ENCODE measurements around the gene IRF7.

The IRF7 gene

DNA sequence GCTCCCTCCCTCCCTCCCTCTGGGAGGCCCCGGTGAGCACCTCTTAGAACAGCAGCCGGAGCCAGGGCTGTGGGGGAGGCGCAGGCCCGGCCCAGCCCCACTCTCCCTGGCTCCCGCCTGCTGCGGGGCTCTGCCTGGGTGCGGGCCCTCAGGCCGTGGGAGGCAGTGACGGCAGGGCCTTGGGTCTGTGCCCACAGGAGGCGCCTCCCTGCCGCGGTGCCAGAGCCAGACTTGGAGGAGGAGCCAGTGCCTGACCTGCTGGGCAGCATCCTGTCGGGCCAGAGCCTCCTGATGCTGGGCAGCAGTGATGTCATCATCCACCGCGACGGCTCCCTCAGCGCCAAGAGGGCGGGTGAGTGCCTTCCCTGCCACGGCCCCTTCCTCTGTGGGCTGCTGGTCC lies 9.5 kb downstream of the IRF7 start:
- no peak for DNase-seq

DNA sequence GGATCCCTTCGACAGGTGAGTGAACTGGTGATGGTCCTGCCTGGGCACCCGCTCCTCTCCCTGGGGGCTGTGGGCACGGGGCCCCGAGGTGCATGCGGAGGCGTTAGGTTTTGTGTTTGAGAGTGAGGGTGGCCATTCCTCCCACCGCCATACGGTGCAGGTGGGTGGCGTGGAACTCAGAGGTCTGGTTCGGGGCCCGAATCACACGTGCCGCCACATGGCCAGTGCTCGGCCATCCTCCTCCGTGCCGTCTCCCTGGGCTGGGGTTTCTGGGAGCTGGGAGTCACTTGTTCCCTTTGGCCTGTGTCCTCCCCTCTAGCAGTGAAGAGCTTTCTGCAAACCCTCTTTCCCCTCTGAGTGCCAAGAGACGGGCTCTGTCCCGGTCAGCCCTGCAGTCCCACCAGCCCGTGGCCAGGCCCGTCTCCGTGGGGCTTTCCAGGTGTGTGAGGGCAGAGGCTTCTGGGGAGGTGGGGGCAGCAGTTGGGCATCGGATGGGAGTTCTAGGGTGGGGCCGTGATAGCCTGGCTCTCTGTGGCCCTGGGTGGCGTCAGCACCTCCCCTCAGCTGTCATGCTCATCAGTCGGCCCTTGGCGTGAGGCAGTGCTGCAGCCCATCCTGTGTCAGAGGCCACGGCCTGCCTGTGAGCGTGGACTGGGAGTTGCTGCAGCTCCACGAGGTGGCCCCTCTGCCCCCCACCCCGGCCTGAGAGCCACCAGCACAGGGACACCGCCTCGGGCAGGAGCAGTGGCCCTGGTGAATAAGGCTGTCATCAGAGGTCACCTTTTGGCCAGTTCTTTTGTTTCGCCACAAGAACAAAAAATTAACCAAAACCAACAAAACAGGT lies 10.2 kb downstream of the IRF7 start:
- DNase-seq = no peak

DNA sequence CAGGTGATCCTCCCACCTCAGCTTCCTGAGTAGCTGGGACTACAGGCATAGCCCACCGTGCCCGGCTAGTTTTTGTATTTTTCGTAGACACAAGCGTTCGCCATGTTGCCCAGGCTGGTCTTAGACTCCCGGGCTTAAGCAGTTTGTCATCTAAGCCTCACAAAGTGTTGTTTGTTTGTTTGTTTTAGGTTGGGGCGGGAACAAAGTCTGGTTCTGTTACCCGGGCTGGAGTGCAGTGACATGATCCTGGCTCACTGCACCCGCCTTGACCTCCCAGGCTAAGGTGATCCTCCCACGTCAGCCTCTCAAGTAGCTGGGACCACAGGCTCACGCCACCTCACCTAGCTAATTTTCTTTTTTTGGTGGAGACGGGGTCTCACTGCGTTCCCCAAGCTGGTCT lies 12.6 kb downstream of the IRF7 start:
- DNase-seq = no peak

DNA sequence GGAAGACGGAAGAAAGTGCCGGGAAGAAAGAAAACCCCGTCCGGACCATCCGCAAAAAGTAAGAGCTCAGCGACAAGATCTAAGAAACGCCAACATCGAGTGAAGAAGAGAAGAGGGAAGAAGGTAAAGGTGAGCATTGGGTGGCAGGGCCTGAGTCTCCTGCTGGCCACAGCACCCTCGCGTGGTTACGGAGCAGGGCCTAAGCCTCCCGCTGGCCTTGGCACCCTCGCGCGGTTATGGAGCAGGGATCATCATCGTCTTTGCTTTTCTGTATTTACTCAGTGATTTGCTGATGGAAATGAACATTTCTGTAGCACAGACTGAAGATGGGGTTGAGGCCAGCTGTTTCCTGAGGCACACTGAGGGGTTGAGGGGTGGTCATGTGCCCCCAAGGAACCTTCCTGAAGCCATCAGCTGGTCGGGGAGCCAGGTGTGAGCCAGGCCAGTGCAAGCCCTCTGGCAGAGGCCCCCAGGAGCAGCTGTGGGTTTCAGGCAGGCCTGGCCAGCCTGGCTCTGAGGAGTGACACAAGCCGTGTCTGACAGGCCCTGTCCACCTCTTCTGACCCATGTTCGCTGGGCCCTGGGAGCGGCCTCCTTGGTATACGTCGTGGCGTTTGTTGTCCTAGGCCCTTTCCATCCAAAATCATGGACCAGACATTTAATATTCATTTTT lies 14.0 kb downstream of the IRF7 start:
- DNase-seq = no peak

DNA sequence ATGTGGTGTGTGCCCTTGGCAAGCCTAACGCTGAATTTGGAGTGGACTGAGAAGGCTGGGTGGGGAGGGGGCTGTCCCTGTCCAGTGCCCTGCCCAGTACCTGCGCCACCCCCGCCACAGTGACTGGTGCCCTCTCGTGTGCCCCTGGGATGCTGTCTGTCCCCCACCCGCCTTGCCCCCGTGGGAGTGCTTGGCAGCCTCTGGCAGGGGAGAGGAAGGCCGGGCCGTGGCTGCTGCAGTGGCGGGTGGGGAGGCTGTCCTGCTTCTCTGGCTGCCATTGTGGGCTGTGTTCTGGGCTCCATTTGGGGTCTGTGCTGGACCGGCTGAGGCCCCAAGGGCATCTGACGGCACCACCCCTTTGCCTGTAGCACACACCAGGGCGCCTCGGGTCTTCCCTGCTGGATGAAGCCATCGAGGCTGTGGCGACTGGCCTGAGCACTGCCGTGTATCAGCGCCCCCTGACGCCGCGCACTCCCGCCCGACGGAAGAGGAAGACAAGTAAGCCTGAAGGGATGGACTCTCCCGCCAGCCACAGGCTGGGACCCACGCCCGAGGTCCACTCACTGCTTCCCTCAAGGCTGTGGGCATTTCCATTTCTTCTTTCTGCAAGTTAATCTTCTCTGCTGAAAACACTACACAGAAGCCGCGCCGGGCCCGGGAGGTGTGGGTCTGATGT lies 17.6 kb downstream of the IRF7 start:
- no peak for DNase-seq

DNA sequence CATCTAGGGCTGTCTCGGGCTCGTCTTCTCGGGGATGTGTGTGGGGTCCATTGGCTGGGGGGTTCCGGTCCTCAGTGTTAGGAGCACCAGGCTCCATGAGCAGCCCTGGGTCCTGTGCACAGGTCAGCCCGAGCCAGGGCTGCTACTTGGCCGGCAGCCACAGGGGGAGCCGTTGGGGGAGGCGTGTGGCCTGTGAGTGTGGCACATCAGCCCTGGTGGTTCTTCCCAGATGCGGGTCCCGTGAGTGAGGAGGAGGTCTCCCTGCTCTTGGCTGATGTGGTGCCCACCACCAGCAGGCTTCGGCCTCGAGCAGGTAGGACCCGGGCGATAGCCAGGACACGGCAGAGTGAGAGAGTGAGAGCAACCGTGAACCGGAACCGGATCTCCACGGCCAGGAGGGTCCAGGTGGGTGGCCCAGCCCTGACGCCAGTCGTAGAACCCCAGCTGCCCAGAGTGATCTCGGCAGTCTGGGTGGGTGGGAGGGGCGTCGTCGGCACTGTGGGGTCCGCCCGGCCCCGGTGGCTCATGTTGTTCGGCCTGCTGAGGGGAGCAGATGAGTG lies 18.5 kb downstream of the IRF7 start:
- no peak for DNase-seq

DNA sequence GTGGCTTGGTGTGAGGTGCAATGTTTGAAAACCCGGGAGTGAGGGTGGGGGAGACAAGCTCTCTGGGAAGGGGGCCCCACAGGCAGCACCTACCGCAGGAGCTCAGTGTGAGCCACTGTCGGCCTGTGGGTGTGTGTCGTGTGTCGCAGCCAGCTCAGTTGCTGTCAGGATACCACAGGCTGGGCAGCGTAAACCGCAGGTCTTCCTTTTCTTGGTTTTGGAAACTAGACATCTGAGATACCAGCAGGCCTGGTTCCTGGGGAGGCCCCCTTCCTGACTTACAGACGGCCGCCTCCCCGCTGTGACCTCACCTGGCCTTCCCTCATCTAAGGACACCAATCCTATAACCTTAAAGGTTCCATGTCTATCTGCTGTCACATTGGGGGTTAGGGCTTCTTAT lies 19.4 kb downstream of the IRF7 start:
- DNase-seq = no peak

DNA sequence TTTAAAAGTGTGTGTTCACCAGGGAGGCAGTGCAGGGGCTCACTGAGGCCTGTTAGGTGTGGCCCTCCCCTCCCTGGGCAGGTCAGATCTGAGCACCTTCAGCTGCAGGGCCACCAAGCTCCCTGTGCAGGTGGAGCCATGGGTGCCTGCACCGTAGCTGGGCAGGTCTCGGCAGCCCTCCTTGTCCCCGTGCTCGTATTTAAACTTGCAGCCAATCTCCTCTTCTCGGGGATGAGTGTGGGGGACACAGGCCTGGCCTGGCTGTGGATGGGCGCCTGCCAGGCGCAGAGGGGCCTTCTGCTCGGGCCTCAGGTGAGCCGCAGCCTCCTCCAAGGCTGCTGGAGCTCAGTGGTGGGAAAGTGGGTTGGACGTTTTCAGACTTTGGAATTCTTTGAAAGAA lies 20.4 kb downstream of the IRF7 start:
- no peak for DNase-seq

DNA sequence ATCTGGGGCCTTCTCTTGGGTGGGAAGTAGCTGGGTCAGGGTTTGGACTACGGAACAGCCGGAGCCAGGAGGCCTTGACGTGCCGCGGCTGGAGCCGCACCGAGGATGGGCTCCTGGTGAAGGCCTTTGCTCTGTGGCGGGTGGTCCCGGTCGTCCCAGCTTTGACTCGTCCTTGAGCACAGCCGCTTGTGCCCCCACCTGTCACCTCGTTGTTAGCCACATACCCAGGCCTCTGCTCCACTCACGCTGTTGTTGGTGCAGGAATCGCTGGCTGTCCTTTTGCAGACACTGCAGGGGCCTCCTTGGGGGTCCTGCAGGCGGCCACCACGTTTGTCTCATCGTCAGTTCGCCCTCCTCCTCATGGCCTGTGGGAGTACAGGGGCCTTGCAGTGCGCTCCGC lies 22.4 kb downstream of the IRF7 start:
- DNase-seq = no peak

DNA sequence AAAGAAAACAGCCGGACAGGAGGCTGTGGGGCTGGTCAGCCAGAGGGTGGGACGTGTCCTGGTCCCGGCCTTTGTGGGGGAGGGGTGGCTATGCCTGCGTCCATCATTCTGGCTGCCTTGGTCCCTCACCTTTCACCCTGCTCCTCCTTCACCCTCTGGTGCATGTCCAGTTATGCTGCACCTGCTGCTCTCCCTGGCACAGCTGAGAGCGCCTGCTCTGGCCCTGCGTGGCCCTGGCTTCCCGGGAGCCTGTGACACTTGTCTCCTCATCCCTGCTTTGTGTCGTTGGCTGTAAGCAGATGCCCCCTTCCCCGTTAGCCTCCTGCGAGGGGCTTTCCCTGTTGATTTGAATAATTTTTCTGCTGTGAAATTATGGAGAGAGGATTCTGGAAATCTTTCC lies 22.8 kb downstream of the IRF7 start:
- DNase-seq = no peak

DNA sequence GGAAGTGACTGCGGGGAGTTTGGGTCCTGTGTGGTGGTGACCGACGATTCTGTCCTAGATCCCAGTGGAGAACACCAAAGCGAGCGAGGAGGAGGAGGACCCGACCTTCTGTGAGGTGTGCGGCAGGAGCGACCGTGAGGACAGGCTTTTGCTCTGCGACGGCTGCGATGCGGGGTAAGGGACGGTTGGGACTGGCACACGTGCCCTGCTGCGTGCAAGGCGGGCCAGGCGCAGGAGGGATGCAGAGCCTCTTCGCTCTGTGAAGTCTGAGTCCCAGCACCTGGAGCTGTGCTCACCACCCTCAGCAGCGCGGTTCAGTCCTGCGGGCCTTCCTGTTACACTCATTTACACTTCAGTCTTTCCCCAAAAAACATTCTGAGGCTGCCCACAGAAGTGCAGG lies 23.2 kb downstream of the IRF7 start:
- DNase-seq = no peak

DNA sequence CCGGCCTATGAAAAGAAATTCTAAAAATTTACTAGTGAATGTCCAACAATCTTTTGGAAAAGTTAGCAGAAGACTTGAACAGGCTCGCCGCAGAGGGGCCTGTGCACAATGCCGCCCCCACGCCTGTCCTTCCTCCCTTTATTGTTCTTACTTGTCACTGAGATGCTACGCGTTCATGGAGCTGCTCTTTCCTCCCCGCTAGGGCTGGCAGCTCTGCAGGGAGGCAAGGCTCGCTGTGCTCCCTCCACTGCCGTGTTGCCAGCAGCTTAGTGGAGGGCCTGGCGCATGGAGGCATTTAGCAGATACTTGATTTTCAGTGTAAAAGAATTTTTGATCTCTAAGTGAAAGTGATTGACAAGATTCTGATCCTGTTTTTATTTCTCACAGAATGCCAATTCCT lies 24.8 kb downstream of the IRF7 start:
- no peak for DNase-seq

DNA sequence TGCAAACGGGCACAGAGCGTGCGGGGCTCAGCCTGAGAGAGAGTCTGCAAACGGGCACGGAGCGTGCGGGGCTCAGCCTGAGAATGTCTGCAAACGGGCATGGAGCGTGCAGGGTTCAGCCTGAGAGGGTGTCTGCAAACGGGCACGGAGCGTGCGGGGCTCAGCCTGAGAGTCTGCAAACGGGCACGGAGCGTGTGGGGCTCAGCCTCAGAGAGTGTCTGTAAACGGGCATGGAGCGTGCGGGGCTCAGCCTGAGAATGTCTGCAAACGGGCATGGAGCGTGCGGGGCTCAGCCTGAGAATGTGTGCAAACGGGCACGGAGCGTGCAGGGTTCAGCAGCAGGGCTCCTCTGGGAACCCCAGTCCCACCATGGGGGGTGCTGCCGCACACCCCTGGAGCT lies 26.0 kb downstream of the IRF7 start:
- DNase-seq = no peak

DNA sequence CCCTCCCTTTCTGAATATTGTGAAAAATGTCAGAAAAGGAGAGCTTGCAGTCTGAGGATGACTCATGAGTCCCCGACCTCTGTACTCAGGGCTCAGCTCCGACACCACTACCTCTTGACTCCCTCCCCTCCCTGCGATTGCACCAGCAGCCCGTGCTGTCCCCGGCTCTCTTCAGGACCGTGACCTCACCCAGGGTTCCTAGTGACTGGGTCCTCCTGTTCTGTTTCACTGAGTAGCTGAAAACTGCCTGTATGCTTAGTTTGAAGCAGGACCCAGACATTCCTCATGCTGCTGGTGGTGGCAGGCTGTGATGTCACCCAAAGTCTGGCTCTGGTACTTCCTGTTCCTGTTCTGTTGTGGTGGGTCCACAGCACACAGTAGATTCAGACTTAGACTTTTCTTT lies 27.8 kb downstream of the IRF7 start:
- DNase-seq = peak; percentile 60

DNA sequence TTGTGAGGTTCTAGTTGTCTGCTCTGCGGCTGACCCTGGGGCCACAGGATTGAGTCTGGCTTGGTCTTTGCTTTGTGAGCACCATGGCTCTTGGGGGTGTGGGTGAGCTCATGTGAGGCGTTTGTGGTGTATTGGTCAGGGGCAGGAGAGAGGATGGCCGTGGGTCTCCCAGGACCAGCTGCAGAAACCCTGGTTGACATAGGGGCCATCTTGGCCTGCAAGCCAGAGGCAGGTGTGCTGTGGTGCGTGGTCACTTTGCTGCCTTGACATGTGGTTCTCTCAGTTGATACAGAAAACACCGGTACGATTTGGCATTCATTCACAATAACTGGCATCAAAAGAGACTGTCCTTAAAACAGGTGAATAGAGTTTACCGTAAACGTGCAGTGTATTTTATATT lies 28.2 kb downstream of the IRF7 start:
- no peak for DNase-seq

DNA sequence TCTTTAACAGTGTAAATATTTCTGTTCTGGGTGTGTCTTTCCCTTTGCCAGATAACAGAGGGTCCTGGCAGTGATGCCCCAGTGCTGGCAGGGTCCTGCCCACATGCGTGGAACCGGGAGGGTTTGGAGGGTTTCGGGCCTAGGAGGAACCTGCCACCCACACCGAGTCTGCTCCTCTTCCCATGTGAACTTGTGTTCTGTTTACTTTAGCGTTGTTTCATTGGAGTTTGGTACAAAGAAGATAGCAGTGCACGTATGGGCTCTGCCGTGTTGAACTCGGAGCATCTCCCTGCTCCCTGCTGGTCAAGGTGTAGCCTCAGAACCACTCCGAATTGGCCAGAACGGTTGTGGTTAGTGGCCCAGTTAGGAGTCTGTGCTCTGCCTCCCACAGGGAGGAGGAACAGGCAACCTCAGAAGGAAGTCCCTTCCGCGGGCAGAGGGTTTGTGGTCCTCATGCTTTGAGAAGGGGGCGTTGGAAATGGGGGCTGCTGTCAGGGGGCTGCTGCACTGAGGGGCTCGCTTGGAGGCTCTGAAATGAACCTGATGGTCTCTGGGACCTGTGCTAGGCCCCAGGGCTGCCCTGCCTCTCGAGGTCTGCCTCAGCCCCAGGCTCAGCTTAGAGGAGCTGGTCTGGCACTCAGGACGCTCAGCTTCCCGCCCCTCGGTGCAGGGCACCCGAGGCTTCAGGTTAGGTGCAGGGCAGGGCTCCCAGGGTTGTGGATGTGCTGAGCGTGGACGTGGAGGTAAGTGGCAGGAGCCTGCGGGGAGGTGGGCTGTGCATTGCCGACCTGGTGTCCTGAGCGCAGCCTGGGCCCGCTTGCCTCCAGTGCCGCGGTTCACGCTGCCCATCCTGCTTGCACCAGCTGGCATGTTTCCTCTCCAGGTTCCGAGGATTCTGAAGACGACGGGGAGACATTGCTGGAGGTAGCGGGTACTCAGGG lies 29.1 kb downstream of the IRF7 start:
- no peak for DNase-seq

DNA sequence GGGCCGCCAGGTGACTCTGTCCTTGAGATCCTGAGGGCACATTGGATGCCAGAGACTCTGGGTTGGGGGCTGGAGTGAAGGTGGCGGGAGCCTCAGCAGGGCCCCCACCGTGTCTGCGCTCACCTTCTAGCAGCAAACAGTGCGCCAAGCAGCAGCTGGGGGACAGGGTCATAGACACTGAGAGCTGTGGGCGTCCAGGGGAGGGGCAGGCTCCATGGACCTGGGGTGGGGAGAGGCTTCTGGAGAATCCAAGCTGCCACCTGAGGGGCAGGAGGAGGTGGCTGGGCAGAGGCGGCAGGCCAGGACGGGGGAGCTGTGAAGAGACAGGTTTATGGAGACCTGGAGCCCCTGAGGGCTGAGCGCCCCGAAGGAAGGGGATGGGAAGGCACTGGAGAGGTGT lies 31.5 kb downstream of the IRF7 start:
- no peak for DNase-seq

DNA sequence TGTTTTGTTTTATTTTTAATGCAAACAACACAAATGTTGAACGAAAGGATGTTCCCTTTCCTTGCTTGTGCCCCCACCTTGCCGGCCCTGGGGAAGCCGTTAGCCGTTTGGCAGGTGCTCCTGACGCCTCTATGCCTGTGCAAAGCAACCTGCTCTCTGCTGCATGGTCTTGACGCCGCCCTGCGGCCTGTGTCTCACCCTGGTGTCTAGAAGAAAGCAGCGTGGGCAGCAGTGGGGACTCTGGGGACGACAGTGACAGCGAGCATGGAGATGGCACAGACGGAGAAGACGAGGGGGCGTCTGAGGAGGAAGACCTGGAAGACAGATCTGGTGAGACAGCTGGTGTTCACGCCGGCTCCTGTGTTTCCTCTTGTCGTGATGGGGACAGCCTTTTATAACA lies 34.0 kb downstream of the IRF7 start:
- no peak for DNase-seq

DNA sequence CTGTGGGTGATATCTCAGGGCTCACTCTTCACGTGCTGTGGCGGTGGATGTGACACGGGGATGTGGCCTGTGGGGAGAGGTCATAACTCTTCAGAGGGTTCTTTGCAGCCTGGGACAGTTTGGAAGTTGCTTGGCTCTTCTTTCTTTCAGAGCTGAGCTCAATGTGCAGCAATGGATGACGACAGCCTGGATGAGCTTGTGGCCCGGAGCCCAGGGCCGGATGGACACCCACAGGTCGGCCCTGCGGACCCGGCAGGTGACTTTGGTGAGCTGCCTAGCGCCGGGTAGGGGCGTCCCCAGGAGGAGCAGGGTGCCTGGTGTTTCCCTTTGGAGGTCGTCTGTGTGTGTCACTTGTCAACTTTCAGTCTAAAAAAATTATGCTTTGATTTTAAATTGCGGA lies 34.4 kb downstream of the IRF7 start:
- no peak for DNase-seq

DNA sequence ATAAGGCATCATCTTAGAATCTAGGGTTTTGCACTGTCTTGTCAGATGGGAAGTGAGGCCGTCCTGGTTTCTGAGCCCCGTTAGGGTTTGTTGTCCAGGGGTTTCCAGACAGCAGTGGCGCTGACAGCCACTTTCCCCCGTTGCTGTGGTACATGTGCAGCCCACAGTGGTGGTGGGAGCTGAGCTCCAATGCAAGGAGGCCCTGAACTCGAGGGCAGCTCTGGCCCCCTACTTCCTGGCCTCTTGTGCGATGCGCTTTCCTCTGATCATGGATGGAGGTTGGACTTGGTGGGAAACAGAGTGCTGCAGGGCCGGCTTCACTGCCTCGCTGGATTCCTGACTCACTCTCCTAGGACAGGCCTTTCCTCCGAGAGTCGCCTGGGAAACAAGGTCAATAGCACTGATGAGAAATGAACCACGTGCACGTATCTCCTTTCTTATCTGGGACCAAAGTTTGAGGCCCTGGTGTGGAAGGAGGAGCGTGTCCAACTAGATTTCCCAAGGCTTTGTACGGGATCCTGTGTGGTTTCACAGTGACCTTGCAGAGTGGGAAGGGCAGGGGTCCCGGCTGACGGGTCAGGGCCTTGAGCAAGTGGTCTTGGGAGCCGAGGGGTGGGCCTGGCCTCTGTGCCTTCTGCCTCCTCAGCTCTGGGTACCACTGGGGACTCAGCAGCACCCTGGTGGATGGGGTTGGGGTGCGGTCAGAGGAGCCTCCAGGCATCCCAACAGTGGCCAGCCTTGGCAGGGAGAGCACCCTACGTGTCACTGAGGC lies 35.7 kb downstream of the IRF7 start:
- DNase-seq = no peak

DNA sequence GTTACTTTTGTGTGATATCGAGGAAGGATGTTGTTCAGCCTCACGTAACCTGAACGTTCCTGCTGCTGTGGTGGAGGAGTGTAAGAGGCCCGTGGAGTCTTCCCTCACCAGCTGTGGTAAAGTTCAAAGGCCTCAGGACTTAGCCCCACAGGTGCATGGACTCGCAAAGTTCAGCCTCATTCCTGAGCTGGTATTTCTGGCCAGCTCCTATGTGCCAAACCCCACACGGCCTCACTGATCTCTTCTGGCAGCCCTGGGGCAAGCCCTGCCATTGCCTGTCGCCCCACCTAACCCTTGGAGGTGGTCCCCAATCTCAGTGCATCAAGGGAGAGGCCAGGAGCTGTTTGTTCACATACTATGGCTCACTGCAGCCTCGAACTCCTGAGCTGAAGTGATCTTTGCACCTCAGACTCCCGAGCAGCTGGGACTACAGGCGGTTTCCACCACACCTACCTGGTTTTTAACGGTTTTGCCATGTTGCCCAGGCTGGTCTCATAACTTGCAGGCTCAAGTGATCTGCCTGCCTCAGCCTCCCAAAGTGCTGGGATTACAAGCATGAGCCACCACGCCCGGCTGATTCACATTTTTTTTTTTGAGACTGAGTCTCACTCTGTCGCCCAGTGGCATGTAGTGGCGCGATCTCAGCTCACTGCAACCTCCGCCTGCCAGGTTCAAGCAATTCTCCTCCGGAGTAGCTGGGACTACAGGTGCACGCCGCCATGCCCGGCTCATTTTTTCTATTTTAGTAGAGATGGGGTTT lies 37.3 kb downstream of the IRF7 start:
- no peak for DNase-seq
